NCI-H1436 treated with DMSO at 0.1 percent for 48 hours (cell line): ENCODE data around the gene NOL9.
"Not testable (repeated sequence)": the region's sequence is repeated elsewhere in the genome, so short reads cannot be mapped to it uniquely, and the experiment has no call there.

Experiments used
- DNase-seq: peaks from one replicate; lab custom pipeline; 2025; lab: John Stamatoyannopoulos, UW

The NOL9 gene

DNA sequence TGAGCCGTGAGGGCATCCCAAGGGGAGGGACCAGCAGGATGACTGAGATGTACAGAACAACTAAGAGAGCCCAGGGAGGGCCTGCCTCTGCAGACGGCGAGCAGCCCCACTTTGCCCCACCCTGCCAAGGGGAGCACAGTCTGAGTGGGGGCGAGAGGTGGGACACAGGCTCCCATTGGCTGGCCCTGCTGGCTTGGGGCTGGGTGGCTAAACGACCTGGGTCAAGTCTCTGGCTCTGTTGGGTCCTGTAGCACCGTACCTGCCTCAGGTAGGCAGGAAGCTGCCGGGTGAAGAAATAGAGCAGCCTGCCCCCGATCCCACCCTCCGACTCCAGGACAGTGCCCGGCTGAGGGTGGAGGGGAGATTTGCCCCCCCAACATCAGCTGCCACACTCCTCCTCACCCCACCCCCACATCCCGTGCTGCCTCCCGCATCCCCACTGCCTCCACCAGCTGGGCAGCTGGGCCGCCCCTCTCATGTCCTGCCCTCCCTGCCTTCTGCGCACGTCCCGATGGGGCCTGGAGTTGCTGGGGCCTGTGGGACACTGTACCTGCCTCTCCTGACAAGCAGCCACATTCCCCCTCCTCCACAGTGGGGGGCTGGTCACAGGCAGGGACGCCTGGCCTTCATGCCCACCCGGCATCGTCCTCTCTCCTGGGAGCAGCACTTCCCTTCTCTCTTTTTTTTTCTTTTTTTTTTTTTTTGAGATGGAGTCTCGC lies 50.3 kb downstream of the NOL9 start:
- no peak for DNase-seq

DNA sequence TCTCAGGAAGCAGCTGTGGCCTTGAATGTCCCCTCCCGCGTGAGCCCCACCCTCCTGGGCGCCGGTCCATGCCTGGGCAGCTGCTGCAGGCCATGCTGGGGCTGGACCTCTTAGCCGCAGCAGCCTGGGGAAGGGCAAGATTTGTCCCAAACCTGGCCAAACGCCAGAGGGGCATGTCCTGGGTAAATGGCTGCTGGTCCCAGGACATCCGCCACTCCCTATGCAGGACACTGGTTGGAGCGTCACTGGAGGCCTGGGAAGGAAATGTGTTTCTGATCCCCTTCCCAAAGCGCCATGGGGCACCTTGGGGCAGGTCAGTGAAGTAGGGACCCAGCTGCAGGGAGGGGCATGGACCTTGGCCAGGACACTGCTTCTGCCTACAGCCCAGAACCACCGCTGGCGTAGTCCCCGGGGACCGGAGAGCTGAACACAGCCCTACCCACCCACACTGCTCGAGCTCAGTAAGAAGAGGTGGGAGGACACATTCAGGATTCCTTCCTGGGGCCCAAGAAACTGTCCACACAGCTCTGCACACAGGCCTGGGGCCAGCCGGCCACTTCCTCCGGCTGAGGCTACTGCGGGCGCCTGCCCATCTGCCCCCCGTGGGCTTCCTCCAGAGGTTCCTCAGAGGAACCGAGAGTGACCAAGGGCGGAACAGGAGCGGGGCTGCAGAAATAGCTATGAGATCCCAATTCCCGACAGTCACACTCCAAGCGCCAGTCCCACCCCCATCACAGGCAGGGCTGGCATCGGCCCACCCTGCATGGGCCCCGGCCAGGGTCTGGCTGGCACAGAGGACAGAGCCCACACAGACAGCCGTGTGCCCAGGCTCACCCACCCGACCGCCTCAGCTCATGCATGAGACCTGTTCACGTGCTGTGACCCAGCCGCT lies 52.1 kb downstream of the NOL9 start:
- no peak for DNase-seq

DNA sequence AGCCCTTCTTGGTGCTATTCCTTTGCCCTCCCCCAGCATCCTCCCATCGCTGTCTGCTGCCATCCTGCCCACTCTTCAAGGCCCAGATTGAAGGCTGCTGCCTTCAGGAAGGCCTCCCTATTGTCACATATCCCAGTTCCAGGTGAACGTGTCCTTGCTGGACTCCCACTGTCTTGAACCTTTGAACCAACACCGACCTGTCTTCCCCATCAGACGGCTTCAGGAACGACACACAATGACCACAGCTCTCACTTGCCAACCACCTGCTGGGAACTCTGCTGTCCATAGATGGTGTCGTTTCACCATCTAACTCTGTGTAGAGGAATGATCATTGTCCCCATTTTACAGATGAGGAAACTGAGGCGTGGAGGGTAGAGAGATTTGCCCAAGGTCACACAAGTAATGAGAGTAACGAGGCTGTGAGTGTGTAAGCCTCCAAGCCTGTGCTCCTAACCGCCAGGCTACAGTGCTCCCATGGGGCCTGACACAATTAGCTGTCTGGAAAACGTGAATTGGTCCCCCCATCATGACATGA lies 53.0 kb downstream of the NOL9 start:
- DNase-seq: no peak

DNA sequence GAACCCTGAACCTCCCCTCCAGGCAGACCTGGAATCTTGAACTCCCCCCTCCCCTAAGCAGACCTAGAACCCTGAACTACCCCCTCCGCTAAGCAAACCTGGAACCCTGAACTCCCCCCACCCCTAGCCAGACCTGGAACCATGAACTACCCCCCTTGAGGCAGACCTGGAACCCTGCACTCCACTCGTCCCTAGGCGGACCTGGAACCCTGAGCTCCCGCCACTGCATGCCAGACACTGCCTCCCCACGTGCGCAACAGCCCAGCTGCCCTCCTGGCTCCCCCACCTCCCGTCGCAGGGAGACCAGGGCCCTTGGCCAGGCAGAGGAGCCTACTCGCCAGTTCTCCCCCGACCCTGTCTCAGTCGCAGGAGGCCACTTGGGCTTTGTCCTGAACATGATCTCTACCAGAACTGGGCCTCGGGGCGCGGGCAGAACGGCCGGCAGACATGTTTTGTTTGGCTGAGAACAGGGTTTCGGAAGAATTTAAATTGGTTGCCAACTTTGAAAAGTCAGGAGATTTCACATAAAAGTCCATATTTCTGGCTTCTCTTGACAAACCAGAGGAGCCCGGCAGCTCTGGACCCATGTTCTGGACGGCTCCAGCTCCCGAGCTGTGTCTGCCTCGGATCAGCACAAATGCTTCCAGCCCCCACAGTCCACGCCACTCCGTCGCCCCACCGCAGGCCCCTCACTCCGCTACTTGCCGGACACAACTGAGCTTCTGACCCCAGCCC lies 53.6 kb downstream of the NOL9 start:
- DNase-seq: no peak

DNA sequence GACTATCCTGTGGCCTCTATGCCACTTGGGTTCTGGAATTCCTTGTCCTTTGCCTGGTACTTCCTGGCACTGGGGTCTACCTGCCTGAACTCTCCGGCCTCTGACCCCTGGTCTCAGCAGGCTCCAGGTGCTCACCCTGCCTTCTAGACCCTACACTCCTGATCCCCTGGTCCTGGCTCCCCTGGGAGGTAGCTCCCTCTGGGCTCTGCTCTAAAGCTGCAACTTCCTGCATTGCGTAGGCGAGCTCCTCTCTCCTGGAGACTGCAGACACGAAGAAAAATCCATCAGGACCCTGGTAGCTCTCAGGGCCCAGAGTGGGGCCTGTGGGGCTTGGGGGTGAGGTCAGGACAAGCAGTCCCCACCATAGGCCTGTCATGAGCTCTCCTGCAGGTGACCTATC lies 55.0 kb downstream of the NOL9 start:
- DNase-seq: no peak

DNA sequence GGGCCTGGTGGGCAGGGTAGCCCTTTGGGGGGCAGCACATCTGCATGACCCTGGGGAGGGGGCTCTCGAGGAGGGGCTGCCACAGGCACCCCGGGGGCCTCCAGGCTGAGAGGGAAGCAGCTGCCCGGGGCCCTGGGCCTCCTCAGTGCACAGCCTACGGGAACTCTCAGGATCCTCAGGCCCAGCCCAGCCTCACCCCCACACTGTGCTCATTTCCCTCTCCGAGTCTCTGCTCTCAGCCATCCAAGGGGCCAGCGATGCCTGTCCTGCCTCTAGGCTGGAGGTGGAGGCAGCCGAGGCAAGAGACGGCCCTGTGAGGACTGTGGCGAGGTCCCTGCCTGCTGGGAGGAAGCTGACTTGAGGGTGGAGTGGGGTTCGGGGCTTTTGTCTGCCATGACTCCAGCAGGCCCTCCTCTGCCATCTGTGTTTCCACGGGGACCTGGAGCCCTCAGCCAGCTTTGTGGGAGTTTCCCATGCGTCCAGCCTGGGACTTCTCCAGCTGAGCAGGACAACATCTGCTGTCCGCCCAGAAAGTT lies 55.7 kb downstream of the NOL9 start:
- DNase-seq: no peak

DNA sequence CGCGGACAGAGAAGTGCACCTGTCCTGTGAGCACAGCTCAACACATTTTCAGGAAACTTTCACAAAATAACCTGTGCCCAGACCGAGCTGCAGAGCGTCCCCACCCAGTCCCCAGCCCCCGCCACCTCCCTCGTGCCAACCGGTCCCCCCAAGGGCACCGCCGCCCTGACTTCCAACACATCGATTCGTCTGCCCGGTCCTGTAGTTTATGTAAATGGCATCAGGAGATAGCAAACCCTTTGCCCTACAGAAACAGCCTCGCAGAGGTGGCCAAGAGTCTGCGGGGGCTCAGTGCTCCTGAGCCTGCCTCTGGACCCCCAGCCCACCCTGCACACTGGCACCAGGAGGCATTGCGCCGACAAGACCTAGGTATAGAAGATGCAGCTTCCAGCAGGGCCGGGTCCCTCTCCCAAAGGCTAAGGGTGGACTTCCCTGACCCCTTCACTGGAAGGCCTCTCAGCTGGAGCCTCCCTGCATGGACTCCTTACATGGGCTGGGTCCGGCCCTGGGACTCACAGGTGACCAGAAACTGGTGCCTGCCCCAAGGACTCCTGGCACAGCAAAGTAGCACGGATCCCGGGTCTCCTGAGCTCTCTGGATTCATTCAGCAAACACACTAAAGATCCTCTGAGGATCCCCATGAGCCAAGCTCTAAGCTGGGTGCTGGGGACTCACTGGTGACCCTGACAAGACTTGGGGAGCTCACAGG lies 56.3 kb downstream of the NOL9 start:
- no peak for DNase-seq

DNA sequence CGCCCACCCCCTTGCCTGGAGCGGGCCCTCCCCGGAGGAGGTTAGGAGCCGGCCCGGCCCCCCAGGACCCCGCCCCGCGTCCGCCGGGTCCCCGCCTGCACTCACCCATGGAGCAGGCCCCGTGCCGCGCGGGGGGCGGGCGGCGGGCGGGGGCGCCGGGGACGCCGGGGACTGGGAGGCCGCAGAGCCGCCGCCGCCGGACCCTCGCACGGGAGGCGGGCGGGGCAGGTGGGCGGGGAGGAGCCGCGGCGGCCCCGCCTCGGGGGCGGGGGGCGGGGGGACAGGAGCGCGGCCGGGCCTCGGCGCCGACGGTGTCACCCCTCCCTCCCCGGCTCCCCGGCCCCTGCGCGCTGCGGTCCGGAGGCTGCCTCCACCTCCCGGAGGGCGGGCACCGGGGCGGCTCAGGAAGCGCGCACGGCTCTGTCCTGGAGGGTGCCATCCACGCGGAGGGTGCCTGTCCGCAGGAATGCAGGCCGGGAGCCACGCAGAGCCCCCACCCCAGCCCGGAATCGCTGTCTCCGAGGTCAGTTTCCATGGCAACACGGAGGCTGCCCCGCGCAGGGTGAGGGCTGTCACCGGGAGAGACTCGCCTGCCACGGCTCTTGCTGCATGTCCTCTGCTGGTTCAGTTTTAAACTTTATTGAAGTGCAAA lies 57.0 kb downstream of the NOL9 start:
- no peak for DNase-seq

DNA sequence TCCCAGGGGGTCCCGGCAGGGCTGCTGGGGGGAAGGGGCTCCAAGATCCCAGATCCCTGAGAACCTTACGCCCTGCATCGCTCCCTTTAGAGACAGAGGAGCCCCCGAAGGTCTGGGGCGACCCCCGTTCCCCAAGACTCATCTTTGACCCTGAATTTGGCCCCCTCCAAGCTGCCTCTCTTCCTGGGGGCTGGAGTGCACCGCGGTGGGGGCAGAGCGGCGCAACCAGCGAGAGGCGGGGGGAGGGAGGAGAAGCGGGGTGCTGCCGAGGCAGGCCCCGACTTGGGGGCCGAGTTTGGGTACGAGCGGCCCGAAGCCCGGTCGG lies 57.5 kb downstream of the NOL9 start:
- DNase-seq: no peak

DNA sequence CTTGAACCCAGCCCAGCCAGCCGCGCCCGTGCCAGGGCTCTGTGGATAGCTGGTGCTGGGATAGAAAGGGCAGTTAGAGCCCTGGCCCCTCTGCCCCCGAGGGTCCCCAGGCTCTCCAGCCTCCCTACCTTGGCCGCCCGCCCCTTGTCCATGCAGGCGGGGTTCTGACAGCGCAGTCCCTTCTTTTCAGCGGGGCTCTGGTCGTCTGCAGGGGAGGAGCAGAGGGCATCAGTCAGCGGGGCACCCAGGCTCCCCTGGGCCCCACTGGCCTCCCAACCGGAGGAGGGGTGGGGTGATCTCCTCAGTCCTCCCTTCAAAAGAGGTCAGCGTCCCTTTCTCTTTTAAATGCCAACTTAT lies 58.0 kb downstream of the NOL9 start:
- DNase-seq: no peak

DNA sequence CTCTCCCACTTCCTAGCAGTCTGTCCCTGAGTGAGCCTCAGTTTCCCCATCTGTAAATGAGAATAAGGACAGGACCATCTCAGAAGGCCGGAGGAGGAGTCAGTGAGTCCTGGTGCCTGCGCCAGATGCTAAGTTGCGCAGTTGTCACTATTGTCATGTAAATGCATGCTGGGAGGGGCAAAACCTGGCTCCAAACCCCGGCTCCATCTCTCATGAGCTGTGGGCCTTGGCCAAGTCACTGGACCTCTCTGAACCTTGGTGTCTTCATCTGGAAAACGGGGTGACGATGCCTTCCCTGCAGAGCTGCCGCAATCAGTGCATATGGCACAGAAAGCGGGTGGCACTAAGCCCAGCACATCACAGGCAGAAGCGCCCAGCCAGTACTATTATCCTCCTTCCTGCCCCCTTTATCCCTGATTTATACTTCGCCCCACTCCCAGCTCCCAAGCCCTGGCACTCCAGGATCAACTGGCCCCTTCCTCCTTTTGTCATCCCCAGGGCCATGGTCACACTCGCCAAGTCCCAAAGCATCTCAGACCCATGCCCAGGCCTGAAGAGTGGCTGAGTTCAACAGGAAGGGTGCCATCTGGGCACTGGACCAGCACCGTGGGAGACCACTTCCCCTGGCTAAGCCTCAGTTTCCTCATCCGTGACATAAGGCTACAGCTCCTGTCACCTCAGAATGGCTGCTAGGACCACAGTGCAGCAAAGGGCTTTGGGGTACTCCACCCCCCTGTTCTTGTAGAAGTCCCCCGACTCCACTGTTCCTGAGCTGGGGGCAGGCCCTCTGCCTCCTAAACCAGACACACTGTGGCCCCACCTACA lies 58.6 kb downstream of the NOL9 start:
- no peak for DNase-seq

DNA sequence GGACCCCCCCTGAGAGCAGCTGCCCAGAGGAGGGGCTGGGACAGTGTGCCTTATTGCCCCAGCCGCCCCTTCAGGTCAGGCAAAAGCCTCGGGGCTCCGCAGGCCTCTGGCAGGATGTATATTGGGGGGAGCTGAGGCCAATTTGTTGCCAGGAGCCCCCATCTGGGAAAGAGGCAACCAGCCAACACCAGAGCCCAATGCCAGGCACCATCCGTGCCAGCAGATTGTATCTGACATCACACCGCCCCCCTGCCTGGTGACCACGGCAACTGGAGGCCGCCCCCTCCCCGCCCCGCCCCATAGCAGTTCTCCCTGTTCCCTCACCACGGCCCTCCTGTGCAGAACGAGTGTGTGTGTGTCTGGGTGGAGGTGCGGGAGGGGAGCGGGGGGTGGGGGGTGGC lies 59.3 kb downstream of the NOL9 start:
- DNase-seq: no peak

DNA sequence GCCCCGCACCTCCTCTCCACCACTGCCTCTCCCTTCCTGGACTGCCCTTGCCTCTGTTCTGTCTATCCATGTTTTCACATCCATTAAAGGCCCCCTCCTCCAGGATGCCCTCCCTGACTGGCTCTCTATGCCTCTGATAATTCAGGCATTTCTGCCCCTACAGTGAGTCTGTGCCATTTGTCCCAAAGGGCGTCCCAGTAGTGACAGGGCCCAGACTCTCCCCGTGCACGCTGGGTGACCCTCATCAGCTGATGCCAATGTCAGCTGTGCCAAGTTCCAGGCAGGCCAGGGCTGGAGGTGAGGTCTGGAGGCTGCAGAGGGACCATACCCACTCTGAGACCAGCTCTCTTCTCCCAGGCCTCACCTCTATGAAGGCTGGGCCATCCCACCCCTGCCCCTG lies 59.7 kb downstream of the NOL9 start:
- no peak for DNase-seq

DNA sequence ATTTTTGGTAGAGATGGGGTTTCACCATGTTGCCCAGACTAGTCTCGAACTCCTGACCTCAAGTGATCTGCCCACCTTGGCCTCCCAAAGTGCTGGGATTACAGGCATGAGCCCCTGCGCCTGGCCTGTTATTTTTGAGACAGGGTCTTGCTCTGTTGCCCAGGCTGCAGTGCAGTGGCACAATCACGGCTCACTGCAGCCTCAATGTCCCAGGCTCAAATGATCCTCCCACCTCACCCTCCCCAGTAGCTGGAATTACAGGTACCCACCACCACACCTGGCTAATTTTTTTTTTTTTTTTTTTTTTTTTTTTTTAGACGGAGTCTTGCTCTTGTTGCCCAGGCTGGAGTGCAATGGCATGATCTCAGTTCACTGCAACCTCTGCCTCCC lies 60.5 kb downstream of the NOL9 start:
- DNase-seq: not testable (repeated sequence)

DNA sequence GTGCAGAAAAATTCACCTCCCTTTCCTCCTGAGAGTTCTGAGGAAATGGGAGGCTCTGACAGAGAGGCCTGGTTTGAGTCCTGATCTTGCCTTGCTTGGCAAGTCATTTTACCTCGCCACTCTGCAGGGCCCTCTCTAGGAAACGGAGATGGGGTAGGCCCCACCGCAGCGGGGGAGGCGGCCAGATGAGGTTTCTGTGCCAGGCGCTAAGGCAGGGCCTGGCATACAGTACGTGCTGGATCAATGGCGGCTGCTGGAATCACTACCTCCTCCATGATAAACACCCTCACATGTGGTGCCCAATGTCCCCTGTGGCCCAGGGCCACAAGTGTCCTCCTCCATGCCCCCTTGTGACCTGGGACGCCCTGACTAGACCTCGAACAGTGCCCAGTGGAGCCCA lies 62.3 kb downstream of the NOL9 start:
- no peak for DNase-seq

DNA sequence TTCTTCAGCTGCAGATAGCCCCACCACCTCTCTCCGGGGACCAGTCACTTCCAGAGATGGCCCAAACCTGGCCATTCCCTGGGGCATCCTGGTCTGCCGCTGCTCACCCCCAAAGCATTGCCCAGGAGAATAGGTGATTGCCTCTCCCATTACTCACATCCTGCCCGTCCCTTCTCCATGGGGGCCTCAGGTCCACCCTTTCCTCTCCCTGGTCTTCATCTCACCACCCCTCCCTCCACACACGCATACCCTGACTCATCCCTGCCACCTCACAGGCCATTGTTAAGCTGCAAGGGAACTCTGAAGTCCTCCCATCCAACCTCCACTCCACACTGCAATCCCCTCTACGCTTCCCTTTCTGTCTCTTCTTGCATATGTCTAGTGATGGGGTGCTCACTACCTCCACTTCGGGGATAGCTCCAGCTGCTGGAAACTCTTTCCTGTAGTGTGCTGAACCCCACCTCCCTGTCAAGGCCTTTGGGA lies 62.8 kb downstream of the NOL9 start, which contains the start of gene PLEKHG5:
Gene PLEKHG5 (minus strand): TSS at position 188 of the 483 bp plus-strand sequence. CDS start 14,096 bp downstream, outside the sequence.
- no peak for DNase-seq

DNA sequence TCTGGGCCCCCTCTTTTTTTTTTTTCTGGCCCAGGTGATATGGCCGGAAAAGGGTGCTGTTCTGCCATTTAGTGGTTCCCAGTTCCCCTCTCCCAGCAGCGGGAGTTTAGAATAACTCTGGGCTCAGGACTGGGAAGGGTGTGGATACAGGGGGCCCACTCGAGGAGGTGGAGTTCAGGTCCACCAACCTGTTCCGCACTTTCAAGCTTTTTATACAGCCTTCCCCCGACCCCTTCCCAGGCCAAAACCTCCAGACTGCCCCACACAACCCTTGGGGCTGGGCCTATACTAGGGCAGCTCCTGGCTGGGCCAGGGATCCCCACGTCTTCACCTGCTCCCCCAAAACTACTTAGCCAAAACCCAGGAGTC lies 63.2 kb downstream of the NOL9 start:
- DNase-seq: no peak

DNA sequence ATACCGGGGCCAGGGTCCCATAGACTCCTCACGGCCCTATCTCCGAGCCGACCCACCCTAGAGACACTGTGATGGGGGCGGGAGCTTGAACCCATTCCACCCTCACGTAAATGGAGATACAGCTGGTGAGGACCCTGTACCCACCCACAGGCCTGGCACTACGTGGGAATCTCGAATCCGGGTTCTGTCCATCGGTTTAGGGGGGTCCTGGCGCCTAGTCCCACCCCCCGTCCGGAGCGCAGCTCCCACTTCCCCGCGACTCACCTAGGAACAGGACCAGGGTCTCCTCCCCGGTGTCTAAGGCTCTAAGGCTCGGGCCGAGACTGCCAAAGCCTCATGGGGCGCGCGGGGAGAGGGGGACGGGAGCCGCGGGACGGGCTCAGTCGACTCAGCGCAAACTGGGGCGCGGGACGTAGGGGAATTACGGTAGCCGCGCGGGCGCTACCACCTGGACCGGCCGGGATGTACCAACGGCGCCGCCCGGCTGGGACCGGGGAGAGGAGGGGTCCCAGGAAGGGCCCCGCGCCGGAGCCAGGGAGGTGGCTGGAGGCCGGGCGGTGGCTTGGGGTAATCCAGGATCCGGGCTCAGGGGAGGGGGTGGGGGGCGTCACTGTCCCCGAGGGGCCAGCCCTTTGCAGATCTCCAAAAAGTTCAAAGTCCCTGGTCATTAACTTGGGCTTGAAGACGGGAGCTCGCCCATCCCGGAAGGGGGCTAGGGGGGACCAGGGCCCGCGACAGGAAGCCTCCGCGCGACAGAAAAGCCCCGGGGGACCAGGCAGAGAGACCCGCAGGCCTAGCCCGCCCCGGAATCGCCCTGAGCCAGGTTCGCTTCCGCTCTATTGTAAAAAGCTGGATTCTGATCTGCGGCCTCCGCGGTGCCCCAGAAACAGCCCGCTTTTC lies 63.9 kb downstream of the NOL9 start:
- DNase-seq: no peak

DNA sequence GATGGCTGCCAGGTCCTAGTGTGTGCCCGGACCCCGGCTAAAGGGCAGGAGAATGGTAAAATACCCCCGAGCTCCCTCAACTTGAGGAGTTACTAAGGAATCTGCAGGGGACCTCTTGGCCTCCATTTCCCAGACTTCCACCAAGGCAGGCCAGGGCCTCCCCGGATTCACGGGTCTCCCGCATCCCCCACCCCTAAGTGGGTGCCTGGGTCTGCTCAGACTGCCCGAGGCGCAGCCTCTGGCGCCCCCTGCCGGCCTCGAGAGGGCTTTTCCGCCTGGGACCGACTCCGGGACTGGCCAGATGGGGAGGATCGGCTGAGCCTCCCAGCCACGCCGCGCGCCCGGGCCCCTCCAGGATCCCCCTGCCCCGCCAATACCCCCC lies 64.5 kb downstream of the NOL9 start:
- no peak for DNase-seq
